ENCODE data around the gene ATRNL1.

GRCh38 chr10:115976342-115976741 is 883.2 kb downstream of the ATRNL1 start:
- TF ChIP-seq CTCF (IDR thresholded peaks at IDR 0.05) (no peak), MEF2A (IDR thresholded peaks at IDR 0.05; ENCODE audit: borderline replicate concordance, low read depth) (no peak), EP300 (IDR thresholded peaks at IDR 0.05; ENCODE audit: borderline replicate concordance in 1 of 2, low read depth in 1 of 2, low read length in 1 of 2) (no peak), RAD21 (IDR thresholded peaks at IDR 0.05; ENCODE audit: low read length) (no peak), NFIC (IDR thresholded peaks at IDR 0.05; ENCODE audit: borderline replicate concordance) (no peak), ZBTB33 (IDR thresholded peaks at IDR 0.05; ENCODE audit: borderline replicate concordance, low read depth) (no peak), CHD2 (IDR thresholded peaks at IDR 0.05; ENCODE audit: low read length, partially characterized antibody) (no peak), FOXJ3 (CRISPR knock-in tag; IDR thresholded peaks at IDR 0.05) (no peak), TCF12 (IDR thresholded peaks at IDR 0.05) (no peak), MAX (IDR thresholded peaks at IDR 0.05; ENCODE audit: low read depth) (no peak), TEAD4 (IDR thresholded peaks at IDR 0.05; ENCODE audit: borderline replicate concordance, insufficient read depth) (no peak)
